ENCODE measurements around the gene NRXN2.

The NRXN2 gene

DNA sequence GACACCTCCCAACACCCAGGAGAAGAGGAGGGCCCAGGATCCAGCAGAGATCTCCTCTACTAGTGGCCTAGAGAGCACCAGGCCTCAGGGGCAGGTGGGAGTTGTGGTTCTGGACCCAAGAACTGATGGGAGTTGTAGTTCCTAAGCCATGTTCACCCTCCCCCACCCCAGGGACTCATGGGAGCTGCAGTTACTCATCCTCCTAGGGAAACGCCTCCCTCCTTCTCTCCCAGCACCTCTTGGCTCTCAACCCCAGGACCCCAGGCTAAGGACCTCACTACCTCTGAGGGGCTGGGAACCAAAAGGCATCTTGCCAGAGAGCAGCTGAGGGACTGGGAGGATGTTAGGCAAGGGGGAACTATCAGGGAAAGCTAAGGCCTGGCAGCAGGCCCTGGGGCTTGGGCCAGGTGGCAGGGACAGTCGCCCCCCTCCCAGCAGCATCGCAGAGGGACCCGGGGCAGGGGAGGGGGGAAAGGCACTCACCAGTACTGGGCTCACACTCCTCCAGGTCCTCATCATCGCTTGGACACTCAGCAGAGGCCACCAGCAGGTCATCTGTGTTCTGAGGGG, 103.1 kb downstream of the NRXN2 start:
- no peak for DNase-seq

DNA sequence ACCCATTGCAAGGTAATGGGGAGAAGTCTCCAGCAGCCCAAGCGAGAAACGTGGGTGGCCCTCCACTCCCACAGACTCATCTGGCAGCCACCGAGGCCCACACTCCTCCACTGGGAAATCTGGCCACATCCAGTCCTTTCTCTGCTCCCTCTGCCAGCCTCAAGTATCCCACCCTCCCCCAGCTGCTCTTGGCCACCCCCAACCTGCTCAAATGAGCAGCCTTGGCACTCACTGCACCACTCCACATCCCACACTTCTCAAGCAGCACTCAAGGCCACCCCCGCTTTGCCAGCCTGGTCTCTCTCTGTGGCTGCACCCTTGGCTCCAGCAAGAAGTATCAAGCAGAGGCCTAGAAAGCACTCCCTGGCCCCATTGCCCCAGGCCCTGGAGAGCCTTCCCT, 103.8 kb downstream of the NRXN2 start:
- DNase-seq: no peak

DNA sequence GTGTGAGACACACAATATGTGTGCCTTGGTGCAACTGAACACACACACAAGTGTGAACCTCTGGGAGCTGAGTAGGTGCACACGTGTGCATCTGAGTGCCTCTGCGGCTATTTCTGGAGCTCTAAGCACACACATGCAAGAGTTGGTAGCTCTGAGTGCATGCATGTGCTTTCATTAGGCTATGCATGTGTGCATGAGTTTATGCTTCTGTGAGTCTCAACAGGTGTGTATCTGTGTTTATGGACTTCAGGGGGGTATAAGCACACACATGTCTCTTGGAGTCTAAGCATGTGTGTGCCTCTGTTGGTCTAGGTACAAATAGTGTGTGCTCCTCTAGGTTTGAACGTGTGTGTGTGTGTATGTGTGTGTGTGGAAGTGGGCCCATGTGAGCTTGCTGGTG, 106.2 kb downstream of the NRXN2 start:
- no peak for DNase-seq

DNA sequence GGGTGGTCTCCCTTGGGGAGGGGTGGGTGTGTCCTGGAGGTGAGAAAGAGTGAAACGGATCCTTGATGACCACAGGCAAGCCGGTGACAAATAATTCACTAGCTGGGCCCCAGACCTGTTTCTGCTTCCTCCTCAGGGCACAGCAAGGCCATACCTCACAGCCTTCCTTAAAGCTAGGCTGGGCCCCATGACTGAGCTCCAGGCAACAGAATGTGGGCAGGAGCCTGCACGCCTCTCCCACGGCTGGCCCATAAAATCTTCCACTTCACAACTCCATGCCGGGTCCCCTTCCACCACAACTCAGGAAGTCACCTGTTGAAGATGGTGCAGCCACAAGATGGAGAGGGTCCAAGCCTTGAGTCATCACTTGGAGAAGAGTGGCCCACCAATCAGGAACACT, 108.1 kb downstream of the NRXN2 start:
- DNase-seq: no peak

DNA sequence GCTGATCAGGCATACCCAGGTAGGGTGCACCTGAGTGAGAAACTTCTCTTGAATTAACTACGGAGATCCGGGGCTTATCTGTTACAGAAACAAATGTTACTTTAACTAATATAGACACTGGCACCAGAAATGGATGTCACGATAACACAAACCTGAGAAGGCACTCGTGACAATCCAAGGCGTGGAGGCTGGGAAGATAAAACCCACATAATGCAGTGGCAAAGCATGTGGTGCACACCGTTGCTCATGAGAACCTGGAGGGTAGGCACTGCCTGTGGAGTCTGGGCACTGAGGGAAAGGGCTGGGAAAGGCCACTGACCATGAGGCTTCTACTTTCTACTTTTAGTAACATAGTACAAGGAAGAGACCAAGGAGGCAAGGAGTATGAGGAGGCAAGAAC, 109.3 kb downstream of the NRXN2 start:
- DNase-seq: no peak

DNA sequence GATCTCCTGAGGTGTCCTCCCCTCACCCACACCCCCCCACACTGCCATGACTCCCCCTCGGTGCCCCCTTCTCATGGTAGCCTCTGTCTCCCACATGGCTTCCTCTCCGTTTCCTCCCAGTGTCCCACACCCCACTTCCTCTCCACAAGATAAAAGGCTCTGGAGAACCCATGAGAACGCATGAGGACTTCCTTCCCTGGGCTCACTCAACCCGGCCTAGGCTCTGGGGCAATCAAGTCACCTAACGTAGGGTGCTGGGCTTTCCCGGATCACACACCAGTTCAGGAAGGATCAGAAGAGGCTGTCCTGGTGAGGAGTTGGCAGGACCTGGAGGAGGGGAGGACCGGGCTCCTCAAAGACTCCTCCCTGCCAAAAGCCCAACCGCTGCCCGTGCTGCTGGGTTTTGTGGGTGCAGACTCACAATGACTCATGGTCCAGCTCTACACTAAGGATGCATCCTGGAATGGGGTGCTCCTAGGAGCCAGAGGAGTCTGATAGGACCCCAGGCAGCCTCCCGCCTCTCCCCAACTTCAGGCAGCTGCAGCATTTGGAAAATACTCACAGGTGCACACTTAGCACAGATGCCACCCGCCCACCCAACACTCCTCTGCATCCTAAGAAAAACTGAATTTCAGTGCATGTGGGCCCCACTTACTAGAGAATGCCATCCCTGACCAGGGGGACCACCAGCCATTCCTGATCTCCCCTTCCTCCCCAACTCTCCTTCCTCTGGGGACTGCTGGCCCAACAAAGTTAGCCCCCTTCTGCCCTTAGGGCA, 110.9 kb downstream of the NRXN2 start:
- no peak for DNase-seq

DNA sequence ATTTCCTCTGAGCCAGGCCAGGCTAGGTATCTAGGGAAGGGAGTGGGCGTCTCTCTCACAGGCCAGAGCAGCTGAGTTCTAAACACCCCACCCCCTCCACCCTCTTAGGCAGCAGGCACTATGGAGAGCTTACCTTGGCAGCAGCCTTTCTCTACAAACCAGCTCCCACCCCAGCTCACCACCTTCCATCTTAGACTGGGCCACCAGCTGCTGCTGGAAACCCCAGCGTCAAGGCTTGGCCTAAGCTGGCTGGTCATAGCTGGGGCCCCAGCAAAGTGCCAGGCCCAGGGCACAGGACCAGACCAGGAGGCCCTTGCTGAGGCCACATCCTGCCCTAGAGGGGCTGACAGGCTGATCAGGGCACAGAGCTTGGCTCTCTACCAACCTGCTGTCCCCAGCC, 111.8 kb downstream of the NRXN2 start:
- no peak for DNase-seq

DNA sequence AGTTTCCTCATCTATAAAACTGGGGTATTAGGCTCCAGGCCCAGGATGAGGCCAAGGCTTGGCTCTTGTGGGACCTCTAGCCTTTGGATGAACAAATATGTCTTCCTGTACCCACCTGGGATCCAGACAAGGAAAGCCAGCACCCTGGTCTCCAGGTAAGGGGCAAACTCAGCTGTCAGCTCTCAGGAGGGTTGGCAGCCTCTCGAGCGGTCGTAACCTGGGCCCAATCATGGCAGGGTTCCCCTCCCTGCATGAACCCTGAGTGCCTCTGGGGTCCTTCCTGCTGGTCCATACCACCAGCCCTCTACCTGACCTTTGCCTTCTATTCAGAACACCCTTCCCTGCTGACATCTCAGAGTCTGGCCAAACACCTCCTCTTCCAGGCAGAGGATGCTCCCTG, 112.4 kb downstream of the NRXN2 start:
- no peak for DNase-seq

DNA sequence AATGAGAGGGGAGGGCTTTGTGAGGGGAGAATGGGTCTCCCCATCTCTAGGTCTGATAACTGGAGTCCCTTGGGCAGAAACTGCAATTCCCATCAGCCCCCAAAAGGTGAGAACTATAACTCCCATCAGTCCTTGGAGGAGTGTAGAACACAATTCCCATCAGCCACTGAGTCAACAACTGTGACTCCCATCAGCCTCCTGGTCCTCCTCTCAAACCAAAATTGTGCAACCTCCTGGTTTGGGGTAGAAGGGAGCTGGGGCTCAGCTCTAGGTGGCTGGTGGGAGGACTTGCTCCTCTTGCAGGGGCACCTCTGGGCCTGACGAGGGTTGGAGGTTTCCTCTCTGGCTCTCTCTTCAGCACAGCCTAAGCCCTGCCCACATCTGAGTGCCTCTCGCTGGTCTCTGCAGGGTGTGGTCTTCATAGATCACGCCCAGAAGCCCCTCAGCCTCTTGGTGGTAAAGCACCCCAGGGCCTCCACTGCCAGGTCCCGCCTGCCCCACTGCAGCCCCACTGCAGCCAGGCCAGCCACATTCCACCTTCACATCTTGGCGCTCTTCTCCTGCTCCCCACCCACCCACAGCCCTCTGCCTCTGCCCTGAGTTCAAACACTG, 113.5 kb downstream of the NRXN2 start:
- no peak for DNase-seq

DNA sequence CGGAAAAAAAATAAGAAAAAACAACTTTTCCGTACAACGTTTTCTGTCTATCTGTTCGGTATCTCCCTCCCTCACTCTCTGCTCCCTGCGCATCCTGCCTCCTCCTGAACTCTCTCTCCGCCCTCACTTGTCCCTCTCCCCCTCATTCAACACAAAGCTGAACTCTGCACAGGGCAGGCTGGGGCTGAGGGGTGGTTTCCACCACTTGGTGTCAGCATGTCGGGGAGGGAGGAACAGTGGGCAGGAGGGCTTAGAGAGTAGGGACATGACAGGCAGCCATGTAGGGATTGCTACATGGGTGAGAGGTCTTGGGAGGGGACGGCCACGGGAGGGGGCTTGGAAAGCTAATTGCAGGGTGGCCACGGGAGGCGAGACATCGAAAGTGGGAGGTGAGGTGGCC, 114.4 kb downstream of the NRXN2 start:
- DNase-seq: no peak

DNA sequence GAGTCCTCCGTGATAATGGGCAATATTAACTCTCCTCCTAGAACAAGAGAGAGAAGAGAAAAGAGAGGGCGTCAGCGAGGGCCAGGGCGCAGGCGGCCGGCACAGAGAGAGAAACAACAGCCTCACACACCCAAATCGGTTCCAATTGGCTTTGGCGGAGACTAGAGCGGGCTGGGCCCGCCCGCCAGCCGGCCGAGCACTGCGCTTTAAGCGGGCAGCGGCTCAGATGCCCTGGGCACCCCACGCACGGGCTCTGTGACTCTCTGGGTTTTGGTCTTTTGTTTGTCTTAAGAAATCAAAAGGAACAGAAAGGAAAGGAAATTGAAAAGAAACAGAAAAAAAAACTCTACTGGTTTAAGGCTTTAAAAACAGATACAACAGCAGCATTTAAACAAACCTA, 115.0 kb downstream of the NRXN2 start:
- DNase-seq: no peak

DNA sequence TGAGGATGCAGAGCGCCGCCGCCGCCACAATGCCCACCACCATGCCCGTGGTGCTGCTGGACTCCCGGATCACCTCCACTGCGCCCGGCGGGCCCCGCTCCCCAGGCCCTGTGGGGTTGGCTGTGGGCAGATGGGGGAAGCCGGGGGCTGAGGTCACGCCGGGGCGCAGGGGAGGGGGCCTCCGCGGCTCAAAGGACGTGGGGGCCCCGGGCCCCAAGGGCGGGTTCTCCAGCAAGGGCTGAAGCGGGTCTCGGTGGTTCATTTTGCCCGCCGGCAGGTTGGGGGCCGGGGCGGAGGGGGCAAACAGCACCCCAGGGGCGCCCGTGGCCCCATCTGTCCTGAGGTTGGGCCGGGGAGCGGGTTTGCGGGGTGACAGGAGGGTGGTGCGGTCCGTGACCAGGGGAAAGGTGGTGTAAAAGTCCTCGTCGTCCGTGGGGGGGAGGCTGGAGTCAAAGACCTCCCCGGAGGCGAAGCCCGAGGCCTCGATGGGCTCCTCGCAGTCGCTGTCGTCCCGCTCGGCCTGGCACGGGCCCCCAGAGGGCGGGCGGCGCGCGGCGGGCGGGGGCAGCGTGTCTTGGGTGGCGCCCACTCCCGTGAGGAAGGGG, 115.5 kb downstream of the NRXN2 start:
- no peak for DNase-seq

DNA sequence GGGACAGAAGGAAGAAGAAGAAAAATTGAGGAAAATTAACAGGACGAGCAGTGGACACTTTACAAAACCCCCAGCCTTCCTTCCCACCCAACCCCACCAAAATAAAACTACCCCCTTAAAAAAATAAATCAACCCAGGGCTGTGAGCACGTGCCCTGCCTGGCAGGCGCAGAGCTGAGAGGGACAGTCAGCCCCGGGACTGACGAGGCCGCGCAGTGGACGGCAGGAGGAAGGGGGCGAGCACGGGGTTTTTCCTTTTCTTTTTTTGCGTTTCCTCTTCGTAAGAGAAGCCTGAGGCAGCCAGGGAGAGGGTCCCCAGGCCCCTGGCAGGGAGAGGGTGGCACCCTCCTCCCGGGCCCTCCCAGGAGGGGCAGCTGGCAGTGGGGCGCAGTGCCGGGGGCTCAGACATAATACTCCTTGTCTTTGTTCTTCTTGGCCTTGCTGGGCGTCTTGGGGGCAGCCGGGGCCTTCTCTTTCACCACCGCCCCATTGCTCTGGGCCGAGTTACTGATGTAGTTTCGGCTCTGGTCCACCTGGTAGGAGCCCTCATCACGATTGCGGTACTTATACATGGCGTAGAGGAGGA, 116.1 kb downstream of the NRXN2 start:
- no peak for DNase-seq

DNA sequence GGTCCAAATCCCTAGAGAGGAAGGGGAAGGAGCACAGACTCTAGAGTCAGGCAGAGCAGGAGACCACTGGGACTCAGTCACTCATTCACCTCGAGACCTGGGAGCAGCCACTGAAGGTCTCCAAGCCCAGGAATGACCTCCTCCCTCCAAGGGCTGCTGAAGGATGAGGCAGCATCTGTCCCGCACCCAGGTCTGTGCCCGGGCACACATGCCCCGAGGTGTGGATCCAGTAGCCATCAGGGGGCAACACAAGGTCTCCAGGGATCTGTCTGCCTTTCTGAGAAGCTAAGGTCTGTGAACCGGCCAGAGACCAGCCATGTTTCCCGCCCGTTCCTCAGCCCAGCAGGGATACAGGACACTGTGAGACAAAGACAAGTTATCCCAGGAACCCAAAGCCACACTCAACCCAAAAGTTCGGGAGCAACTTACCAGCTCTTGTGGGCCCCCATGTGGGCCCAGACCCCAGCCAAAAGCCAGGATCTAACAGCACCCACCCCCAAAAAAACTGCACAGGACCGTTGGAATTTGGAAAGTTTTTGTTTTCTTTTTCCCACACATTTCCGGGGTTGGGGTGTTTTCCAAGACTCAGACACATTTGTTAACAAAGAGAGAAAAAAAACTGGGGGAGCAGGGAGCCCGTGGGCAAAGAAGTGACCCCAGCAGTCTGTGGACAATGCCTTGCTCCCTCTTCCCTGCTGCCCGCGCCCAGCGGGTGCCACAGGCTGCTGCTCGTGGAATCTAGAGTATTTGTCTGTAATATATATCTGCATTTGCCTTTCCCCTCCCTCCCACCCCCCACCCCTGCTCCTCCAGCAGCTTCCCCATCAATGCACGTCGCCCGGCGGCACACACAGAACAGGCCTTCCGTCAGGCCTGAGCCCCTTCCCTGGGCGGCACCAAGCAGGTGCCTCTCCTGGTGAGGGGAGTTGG, 117.1 kb downstream of the NRXN2 start:
- DNase-seq: no peak

DNA sequence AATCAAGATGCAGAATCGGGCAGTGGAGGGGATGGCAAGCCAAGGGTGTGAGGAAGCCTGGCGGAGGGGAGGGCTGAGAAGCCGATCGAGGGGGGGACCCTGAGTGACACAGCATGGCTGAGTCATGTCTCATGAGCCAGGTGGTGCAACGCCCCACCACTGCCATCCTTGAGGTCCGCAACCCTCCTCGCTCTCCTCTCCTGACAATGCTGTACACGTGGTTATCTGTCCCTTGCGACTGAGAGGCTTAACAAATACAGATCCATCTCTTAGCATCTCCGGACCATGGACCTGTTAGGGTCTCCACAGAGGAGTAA, 117.8 kb downstream of the NRXN2 start:
- no peak for DNase-seq

DNA sequence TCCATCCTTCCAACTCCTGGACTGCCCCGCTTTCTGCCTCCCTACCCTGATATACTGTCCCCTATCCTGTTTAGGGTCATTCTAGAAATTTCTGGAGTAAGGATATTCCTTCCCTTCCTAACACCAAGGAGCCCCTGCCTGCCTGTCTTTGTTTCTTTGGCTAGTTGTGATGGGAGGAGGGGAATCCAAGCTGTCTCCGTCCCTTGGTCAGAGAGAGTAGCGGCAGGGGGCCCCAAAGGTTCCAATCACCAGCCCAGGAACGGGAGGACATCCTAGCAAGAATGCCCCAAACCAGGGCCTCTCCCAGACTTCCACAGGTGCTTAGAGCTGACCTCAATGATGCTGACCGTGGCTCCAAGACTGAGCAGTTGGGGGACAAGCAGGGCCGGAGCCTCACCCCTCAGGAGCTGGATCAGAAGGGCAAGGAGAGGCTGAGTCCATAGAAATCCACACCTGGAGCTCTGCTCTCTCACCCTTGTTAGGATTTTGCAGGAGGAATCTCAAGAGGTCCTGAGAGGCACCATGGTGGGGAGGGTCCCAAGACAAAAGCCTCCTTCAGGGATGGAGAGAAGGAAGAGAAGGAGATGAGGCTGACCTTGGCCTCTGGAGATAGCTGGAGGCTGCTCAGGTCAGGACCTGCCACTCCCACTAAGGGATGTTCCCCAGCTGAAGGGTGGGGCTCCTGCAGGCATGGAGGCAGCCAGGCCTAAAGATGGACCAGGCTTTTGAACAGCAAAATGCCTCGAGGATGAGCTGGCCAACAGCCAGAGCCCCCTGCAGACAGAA, 118.3 kb downstream of the NRXN2 start:
- DNase-seq: no peak

DNA sequence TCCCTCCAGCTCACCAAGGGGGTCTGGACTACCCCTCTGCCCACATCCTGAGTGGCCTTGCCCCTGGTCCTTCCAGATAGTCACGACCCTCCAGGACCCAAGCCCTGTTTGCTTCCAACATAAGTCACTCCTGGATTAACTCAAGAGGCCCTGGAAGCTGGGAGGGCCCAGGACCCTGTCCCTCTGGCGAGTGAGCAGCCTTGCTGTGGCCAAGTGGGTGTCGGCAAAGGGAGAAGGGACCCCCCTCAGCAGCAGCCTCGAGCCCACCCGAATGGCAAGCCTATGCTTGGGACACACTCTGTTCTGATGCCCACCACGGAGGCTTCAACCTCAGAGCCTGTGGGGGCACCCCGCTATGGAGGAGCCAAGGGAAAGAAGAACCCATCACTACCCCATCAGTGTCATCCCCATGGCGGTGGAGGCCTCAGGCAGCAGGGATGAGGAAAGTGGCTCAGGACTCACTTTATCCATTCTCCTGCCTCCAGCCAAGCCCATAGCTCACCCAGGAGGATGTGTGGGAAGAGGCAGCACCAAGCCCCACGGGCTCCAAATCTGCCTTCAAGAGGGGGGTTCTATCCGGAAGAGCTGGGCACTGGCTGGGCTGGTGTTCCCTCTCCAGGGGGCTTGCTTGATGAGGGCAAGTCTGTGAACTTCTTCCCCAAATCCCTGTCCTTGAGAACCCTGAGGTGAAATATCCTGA, 119.4 kb downstream of the NRXN2 start:
- DNase-seq: no peak

DNA sequence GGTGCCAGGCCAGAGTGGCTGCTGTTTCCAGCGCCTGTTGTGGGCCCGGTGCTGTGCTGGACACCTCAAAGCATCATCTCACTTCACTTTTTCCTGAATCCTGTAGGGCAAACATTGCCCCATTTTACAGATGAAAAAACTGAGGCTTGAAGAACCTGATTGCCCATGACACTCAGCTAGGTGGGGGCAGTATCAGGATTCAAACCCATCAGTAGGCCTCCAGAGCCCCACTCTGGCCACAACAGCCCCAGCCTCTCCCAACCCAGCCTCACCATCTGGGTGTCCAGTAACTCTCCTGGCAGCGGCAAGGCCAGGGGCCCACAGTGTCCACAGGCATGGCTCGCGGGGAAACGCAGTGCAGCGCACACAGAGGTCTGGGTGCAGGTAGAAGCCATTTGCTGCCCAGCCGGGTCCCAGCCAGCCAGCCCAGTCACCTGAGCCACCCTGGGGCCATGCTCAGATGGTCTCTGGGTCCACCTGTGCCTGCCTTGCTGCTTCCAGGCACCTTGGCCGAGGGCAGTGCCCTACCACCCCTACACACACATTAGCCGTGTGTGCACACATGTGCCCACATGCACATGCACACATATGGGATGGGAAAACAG, 120.4 kb downstream of the NRXN2 start:
- no peak for DNase-seq

DNA sequence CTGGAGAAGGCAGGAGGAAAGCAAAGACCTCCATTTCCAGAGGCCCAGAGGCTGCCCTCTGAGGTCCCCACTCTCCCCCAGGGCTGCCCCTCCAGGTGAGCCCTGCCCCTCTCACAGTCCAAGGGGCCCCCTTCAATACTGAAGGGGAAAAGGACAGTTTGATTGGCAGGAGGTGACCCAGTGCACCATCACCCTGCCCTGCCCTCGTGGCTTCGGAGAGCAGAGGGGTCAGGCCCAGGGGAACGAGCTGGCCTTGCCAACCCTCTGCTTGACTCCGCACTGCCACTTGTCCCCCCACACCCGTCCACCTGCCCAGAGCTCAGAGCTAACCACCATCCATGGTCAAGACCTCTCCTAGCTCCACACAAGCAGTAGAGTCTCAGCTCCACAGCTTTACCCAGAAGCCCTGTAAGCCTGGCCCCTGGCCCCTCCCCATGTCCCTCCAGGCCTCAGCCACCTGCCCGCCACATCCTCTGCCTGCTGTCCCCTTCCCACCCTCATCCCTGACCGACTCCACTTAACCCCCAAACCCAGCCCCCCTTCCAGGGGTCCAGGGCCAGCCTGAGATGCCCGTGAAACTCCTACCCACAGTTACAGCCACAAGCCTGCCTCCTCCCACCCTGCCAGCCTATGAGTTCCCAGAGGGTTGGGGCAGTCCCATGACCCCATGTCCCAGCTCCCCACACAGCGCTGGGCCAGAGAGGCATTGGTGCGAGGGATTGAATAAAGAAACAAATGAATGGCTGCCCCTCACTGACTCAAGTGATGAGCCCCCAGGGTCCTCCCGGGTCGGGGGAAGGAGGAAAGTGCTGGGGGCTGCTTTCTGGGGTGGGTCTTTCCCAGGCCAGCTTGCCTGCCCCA, 121.2 kb downstream of the NRXN2 start:
- no peak for DNase-seq

Data from activated T-cell treated with anti-CD3 and anti-CD28 coated beads for 4 hours (primary cell).